ENCODE data around the gene ITPK1.

- TF ChIP-seq CTCF (IDR thresholded peaks at IDR 0.05) (no peak), EP300 (IDR thresholded peaks at IDR 0.05; ENCODE audit: low read depth) (no peak), POLR2A (IDR thresholded peaks at IDR 0.05) (no peak), POLR2AphosphoS5 (IDR thresholded peaks at IDR 0.05) (no peak)
Observed at GRCh38 chr14:93057586-93058280, 58.0 kb downstream of the ITPK1 start.

Measured in transverse colon (tissue), 4 donors.